CD4-positive, alpha-beta T cell treated with Interleukin-15 for 4 hours (primary cell): ENCODE measurements around the gene ICAM3.
"Not testable (repeated sequence)": the region's sequence is repeated elsewhere in the genome, so short reads cannot be mapped to it uniquely, and the experiment has no call there.

Experiments used
- DNase-seq: peaks from one replicate; pipeline ENCODE4 v3.0.0-alpha.2; 2020; ENCODE audit warnings: low spot score

ICAM3 gene

GRCh38 chr19:10339380-10339960, at the start of gene ICAM3:
ICAM3 (minus strand) TSS chr19:10339624; CDS start chr19:10339614, 10 bp downstream.
- DNase-seq, result peak; percentile 59

GRCh38 chr19:10388957-10389356, 49.5 kb upstream of the ICAM3 start:
- DNase-seq, result peak; percentile 79

- DNase-seq, result no peak
Observed at GRCh38 chr19:10384580-10384979, 45.2 kb upstream of the ICAM3 start.

- not testable (repeated sequence) for DNase-seq
Observed at GRCh38 chr19:10383223-10383499, 43.7 kb upstream of the ICAM3 start.

GRCh38 chr19:10380313-10381102, 41.1 kb upstream of the ICAM3 start, which contains the start of gene TYK2:
TYK2 (minus strand) TSS chr19:10380572; CDS start chr19:10378406, 2,166 bp downstream.
- DNase-seq, result peak; percentile 97

GRCh38 chr19:10379880-10380312, 40.5 kb upstream of the ICAM3 start:
- no peak for DNase-seq

GRCh38 chr19:10378124-10378523, 38.7 kb upstream of the ICAM3 start:
- no peak for DNase-seq

- DNase-seq, result not testable (repeated sequence)
Observed at GRCh38 chr19:10377140-10377640, 37.8 kb upstream of the ICAM3 start.

GRCh38 chr19:10374931-10375330, 35.5 kb upstream of the ICAM3 start:
- DNase-seq, result no peak

GRCh38 chr19:10372690-10373089, 33.3 kb upstream of the ICAM3 start:
- DNase-seq, result no peak

- DNase-seq, result no peak
Observed at GRCh38 chr19:10368101-10368803, 28.8 kb upstream of the ICAM3 start.

GRCh38 chr19:10366950-10367512, 27.6 kb upstream of the ICAM3 start:
- DNase-seq, result not testable (repeated sequence)

- no peak for DNase-seq
Observed at GRCh38 chr19:10365518-10365917, 26.1 kb upstream of the ICAM3 start.

GRCh38 chr19:10364644-10365043, 25.2 kb upstream of the ICAM3 start:
- DNase-seq, result no peak

- no peak for DNase-seq
Observed at GRCh38 chr19:10363789-10364281, 24.4 kb upstream of the ICAM3 start.

- no peak for DNase-seq
Observed at GRCh38 chr19:10362259-10362658, 22.8 kb upstream of the ICAM3 start.

- DNase-seq, result no peak
Observed at GRCh38 chr19:10361569-10362011, 22.2 kb upstream of the ICAM3 start.

GRCh38 chr19:10356431-10356830, 17.0 kb upstream of the ICAM3 start:
- no peak for DNase-seq

GRCh38 chr19:10353793-10354391, 14.5 kb upstream of the ICAM3 start:
- no peak for DNase-seq

- DNase-seq, result no peak
Observed at GRCh38 chr19:10352764-10353671, 13.6 kb upstream of the ICAM3 start.

GRCh38 chr19:10346509-10346908, 7.1 kb upstream of the ICAM3 start:
- no peak for DNase-seq
